ENCODE data around the gene RHOXF2B. TPM values are rescaled to one million over a fixed set of nuclear protein-coding genes. Genes with fewer than 3 reads are reported as not detected.
"Not testable (repeated sequence)": the region's sequence is repeated elsewhere in the genome, so short reads cannot be mapped to it uniquely, and the experiment has no call there.

The RHOXF2B gene
- not detected for total RNA-seq

DNA sequence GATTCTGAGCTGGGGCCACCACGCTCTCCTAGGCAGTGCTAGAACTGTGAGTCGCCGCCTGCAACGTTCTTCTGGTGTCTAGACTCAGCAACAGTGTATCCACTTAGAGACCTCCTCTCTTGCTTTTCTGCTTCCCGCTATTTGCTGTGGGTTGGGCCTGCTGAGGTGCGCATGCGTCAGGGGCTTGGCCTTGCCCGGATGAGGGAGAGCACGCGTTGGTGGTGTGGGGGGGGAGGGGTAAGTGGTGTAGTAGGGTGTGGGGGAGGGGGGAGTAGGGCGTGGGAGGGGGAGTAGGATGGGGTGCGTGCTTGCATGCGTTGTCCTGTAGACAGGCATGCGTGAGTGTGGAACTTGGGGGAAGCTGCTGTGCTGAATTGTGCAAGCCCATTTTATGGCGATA, at the start of gene RHOXF2B:
RHOXF2B (minus strand) TSS at position 101 of the 400 bp plus-strand sequence. CDS start 138 bp downstream, outside the sequence.
- not testable (repeated sequence) for DNase-seq (ENCODE audit: low read depth in 2 of 3, low spot score in 2 of 3)

DNA sequence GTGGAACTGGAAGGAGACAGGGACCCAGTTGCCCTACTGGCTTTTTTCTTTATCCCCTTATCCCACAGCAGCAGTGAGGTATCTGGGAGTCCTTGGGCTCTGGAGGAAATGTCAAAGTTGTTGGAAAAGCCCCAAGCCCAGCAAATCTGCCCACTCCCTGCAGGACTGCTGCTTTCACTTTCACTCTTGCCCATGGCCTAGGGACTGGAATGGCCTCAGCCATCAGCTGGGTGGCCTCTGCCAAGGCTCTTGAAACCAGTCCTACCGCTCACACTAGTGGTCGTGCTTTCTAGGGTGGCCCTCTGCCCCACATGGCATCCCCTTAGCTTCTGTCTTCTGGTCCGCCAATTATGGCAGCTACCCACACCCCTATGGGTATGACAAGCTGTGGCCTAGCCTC, 48.0 kb upstream of the RHOXF2B start:
- DNase-seq (ENCODE audit: low read depth in 2 of 3, low spot score in 2 of 3) = no peak

DNA sequence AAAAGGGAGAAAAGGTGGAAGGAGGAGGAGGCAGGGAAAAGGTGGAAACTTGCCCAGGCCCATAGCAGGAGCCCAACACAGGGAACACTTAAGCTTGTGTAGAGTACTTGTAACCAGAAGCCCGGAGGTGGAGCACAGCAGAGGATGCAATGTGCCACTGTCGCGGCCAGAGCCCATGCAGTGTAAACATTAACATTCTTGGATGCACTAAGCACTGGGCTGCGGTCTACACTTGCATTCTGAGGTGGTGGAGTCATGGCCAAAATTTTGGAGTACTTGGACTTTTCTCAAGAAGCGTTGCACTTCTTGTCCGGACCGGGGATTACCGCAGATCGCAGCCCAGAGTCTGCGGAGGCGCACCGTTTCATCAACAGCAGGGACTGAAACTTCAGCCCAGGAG, 42.7 kb upstream of the RHOXF2B start:
- no peak for DNase-seq (ENCODE audit: low read depth in 2 of 3, low spot score in 2 of 3)

DNA sequence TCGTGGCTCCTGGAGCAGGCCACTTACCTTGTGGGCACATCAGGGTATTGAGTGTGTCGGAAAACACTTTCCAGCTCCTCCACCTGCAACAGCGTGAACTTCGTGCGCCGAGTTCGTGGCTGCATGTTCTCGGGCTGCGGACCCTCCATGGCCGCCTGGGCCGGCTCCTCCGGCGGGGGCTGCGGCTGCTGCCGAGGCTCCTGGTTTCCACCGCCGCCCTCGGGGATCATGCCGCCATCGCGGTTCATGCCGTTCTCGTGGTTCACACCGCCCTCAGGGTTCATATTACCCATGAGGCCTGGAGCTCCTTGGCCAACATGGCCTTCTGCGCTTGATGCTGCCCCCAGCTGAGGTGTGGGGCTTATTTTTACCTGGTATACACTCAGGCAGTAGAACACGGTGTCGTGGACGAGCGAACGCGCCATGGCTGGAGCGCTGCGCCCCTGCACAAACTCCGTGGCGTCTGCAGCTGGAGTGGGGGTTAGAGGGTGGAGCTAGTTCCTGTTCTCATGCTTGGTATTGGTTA, 38.0 kb upstream of the RHOXF2B start, which contains the start of gene RHOXF1:
RHOXF1 (minus strand) TSS at position 476 of the 526 bp plus-strand sequence; CDS start at position 425, 51 bp downstream.
- no peak for DNase-seq (ENCODE audit: low read depth in 2 of 3, low spot score in 2 of 3)

DNA sequence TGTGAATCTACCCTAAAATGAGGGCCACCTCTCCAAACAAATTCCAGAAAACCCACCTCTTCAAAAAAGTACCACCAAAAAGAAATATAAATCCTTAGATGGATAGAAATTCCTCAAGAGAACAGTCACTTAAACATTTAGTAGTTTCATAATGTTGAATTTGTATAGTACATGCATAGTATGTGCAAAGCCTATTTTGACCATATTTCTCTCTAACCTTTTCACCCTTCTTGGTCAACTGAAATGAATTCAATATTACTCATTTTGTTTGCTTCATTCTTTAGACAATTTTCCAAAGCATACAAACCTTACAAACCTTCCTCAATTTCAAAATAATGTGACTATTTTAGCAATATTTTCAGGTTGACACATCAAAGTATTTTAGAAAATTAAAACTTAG, 34.1 kb upstream of the RHOXF2B start:
- no peak for DNase-seq (ENCODE audit: low read depth in 2 of 3, low spot score in 2 of 3)

DNA sequence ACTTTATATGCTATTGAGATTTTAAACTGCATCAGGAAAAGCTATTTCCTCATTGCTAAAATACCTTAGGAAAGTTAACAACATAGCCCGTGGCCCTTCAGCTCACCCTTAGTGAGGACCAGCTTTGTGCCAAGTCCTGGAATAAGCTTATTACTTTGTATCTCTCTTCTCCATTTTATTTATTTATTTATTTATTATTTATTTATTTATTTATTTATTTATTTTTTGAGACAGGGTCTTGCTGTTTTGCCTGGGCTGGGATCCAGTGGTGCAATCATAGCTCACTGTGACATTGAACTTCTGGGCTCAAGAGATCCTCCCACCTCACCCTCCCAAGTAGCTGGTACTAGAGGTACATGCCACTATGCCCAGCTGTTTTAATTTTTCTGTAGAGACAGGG, 31.9 kb upstream of the RHOXF2B start:
- no peak for DNase-seq (ENCODE audit: low read depth in 2 of 3, low spot score in 2 of 3)

DNA sequence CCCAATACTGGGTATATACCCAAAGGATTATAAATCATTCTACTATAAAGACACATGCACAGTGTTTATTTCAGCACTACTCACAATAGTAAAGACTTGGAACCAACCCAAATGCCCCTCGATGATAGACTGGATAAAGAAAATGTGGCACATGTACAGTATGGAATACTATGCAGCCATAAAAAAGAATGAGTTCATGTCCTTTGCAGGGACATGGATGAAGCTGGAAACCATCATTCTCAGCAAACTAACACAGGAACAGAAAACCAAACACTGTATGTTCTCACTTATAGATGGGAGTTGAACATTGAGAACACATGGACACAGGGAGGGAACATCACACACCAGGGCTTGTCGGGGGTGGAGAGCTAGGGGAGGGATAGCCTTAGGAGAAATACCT, 27.2 kb upstream of the RHOXF2B start:
- DNase-seq (ENCODE audit: low read depth in 2 of 3, low spot score in 2 of 3) = not testable (repeated sequence)

DNA sequence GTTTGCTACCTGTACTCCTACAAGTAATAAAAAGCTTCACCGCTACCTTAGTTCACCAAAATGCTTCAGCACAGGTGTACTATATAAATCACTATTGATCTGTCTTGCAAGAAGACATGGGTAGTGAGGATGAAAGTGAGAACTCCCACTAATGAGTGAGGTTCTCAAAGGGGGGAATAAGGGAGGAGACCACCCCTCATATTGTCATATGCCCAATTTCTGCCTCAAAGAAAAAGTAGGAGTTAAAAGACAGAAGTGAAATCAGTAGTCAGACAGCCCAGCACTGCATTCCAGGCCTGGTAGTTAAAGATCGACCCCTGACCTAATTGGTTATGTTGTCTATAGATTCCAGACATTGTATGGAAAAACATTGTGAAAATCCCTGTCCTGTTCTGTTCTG, 23.6 kb upstream of the RHOXF2B start:
- not testable (repeated sequence) for DNase-seq (ENCODE audit: low read depth in 2 of 3, low spot score in 2 of 3)

DNA sequence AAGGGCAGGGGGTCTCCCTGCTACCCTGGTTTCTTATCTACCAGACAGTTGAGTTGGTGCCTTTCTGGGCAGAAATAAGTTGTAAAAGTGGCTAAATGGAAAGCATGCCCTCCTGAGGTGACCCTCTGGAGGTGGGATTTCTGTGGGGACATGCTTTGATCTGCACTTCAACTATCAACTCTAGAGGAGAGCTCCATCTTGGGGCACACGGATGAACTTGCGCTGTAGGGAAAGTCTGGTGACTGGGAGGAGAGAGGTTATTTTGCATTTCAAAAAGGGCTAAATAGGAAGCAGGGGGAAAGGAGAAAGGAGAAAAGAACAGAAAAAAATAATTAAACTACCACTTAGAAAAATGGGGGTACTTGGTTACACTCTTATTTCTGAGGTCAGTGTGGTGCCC, 12.7 kb upstream of the RHOXF2B start:
- DNase-seq (ENCODE audit: low read depth in 2 of 3, low spot score in 2 of 3) = no peak

DNA sequence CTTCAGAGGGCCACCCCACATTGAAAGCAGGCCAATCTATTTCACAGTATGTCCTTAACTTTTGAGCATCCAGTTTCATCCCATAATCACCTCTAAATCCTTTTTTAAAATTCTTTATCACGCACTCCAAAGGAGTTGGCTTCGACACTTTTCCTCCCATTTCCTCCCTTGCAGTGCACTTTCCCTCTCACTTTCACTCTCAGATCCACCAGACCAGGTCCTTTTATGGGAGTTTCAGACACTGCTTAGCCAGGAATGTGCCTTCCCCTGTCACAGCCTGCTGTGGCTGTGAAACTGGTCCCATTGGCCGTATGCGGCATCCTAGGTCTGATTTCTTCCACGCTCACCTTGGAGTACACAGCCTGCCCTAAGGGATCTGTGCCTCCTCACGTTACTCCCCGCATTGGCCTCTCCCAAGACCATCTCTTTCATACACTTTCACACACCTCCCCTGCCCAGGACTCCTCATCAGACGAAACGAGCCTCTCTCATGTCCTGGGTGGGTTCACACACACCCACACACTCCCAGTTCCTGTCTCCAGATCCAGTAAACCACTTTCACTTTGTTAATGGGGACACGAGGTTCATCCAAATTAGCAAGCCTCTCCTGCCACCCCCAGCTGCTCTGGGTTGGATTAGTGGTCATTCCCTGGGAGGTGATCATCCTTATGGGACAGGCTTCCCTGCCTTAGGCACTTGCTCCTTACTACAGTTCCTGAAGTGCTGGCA, 10.0 kb upstream of the RHOXF2B start:
- no peak for DNase-seq (ENCODE audit: low read depth in 2 of 3, low spot score in 2 of 3)

DNA sequence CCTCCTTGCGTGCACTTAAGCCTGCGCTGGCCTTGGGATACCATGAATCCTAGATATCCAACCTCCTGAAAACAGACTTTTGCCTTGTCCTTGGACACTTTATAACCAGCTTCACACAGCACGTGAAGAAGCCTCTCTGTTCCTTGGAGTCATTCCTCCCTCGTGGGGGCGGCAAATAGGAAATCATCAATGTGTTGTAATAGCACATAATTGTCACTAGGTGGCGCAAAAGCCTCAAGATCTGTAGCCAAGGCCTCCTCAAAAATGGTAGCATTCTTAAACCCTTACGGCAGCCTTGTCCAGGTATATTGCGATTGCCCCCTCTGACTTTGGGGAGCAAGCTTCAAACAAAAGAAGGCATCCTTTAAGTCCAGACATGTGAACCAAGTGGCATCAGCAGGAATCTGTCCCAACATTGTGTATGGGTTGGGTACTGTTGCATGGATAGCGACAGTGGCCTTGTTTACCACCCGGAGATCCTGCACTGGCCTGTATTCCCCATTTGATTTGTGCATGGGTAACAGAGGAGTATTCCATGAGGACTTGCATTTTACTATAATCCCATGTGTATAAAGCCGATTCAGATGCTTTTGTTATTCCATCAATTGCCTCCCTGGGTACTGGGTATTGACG, 8.2 kb upstream of the RHOXF2B start:
- DNase-seq (ENCODE audit: low read depth in 2 of 3, low spot score in 2 of 3) = not testable (repeated sequence)

DNA sequence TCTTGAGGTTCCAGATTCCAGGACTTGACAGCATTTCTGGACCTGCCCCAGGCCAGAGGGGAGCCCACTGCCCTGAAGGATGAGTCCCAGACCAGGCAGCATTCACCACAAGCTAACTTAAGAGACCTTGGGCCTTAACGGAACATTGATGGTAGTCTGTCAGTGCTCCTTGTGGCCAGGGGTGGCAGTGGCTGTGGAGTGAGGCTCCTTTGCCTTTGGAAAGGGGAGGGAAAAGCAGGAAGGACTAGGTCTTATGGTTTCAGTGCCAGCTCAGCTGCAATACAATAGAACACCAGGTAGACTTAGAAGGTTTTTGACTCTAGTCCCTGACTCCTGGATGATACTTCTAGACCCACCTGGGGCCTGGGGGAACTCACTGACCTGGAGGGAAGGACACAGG, 11.3 kb downstream of the RHOXF2B start:
- not testable (repeated sequence) for DNase-seq (ENCODE audit: low read depth in 2 of 3, low spot score in 2 of 3)

DNA sequence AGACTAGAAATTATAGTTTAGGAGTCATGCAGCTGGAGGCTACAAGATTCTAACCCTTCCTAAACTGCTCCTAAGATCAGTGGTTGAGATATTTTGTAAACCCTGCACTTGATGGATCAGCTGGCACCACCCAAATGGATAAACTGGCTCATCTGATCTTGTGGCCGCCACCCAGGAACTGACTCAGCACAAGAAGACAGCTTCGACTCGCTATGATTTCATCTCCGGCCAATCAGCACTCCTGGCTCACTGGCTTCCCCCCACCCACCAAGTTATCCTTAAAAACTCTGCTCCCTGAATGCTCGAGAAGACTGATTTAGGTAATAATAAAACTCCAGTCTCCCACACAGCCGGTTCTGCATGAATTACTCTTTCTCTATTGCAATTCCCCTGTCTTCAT, 34.8 kb downstream of the RHOXF2B start:
- not testable (repeated sequence) for DNase-seq (ENCODE audit: low read depth in 2 of 3, low spot score in 2 of 3)

DNA sequence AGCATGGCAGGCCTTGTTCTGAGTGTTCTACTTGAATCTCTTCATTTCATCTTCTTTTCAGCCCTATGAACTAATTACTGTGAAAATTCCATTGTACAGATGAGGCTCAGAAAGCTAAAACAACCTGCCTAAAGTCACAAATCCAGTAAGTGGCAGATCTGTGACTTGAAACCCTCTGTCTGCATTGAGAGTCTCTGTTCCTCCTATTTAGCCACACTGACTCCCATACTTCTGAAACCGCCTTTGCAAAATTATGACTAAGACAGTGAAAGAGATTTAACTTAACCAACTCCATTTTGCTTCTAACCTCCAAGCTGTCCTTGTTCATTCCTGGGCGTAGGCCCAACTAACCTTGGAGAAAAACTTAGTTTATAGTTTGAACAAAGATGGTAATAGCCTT, 35.2 kb downstream of the RHOXF2B start:
- DNase-seq (ENCODE audit: low read depth in 2 of 3, low spot score in 2 of 3) = not testable (repeated sequence)

DNA sequence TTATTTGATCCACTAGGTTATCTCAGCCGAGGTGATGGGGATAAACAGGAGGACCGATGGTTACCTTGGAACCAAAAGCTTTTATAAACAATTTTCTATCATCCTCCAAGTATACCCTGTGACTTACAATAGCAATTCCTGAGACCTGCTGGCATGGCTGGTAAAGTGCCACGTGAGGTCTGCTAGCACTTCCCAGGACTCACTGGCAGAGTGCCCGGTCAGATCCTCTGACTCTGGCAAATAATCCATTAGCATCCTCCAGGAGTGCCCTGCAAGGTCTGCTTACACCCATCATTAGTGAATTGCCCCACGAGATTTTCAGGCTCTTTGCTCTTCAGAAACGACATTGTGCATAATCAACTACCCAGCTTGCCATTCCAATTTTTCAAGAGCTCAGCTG, 37.3 kb downstream of the RHOXF2B start:
- DNase-seq (ENCODE audit: low read depth in 2 of 3, low spot score in 2 of 3) = not testable (repeated sequence)

DNA sequence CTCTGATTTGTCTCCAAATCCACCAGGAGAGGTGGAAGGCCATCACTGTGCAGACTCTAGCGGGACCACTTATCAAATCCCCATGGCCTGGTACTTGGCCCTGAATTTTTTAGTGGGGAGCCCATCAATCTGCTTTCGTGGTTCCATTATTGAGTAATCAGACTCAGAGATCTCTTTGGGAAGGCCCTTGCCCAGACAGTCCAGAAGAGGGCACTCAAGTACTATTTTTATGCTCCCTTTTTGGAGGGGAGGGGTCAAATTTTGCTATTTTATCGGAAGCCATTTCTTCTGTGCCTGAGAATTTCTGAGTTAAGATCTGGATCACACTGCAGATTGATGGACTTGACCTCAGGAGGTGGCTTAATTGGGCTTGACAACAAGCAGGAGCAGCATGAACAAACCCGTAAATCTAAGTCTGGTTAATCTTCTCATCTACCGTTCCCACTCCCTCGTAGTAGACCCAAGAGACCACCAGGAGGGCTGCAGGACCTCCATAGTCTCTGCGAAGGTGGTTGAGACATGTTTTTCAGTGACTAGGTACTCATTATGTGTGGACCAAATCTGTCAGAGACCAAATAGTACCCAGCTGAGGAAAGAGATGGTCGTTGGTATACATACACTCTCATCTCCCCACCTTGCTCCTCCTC, 38.3 kb downstream of the RHOXF2B start:
- not testable (repeated sequence) for DNase-seq (ENCODE audit: low read depth in 2 of 3, low spot score in 2 of 3)

DNA sequence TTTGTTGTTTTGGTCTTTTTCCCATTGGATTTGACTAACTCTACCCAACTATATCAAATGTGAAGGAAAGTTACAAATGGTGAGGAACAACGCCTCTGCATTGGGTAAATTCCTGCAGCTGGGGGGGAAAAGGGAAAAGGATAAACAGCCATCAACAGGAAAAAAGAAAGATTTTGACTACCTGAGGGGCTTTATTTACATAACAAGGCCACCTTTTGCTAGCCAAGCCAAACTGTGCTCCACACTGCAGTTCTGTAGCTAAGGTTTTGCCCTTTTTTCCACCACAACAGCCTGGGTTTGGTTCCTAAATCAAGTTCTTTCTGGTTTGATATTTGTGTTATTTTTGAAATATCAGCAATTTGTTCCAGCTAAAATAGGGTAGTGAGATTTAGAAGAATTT, 40.8 kb downstream of the RHOXF2B start:
- no peak for DNase-seq (ENCODE audit: low read depth in 2 of 3, low spot score in 2 of 3)

DNA sequence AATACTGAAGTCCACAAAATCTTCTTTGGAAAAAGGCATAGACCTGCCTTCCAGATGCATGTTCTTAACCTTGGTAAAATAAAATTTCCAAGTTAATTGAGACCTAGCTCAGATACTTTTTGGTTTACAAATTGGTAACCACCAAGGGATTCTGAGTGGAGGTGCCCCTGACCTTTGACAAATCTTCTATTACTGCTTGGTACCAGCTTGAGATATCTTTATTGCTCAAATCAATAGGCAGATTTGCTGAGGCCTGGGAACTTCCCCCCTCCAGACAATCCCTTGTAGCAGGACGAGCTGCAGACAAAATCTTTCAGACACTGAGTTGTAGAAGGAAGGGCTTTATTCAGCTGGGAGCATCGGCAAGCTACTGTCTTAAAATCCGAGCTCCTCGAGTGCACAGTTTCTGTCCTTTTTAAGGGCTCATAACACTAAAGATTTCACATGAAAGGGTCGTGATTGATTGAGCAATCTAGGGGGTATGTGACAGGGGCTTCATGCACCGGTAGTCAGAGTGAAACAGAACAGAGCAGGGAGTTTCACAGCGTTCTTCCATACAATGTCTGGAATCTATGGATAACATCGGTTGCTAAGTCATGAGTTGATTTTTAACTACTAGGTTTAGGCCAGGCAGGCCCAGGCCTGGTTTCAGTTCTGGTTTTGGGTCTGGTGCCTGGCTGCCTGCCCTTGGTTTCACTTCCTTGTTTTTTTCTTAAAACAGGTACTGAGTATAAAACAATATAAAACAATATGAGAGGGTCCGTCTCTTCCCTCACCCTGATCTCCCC, 41.8 kb downstream of the RHOXF2B start:
- peak in 1 of 3 donors; percentile 9 for DNase-seq (ENCODE audit: low read depth in 2 of 3, low spot score in 2 of 3)

DNA sequence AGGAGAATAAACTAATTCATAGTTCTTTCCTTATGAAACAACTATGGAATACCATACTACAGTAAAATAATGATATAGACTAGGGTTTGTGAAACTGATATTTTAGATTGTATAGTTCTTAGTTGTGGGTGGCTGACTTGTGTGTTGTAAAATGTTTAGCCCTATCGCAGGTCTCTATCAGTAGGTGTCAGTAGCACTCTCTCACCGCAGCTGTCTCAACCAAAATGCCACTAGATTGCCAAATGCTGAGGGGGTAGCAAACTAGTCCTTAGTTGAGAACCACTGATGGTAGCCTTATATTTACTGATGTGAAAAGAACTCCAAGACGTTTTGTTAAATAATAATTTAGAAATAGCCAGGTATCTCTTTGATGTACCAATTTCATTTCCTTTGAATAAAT, 48.1 kb downstream of the RHOXF2B start:
- DNase-seq (ENCODE audit: low read depth in 2 of 3, low spot score in 2 of 3) = no peak

DNA sequence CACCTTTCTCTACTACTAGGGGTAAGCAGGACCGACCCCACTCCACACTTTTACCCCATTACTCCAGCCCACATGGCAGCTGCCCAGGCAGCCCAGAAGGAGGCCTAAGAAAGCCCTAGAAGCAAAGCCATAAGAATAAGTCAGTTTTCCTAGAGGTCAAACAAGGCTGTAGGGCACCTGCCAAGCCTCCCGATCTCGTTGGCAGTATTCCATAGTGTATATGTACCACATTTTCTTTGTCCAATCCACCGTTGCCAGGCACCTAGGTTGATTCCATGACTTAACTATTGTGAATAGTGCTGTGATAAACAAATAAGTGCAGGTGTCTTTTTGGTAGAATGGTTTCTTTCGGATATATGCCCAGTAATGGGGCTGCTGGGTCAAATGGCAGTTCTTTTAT, 54.2 kb downstream of the RHOXF2B start:
- DNase-seq (ENCODE audit: low read depth in 2 of 3, low spot score in 2 of 3) = no peak

DNA sequence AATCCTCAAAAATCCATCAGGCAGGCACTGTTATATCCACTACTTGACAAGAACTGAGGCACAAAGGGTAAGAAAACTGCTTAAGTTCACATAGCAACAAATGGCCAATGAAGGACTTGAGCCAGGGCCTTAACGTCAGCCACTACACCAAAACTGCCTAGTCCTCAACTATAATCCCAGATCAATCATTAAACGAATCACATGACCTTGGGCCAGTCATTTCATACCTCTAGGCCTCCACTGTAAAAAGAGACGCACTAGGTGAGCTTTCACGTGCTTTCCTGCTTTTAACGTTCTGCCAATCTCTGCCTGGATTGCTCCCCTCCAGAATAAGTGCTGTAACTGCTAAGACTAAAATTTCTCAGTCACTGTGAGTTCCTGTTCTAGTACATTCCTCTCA, 54.7 kb downstream of the RHOXF2B start:
- DNase-seq (ENCODE audit: low read depth in 2 of 3, low spot score in 2 of 3) = no peak
